Measurements from ENCODE around the gene SSRP1.

The SSRP1 gene

DNA sequence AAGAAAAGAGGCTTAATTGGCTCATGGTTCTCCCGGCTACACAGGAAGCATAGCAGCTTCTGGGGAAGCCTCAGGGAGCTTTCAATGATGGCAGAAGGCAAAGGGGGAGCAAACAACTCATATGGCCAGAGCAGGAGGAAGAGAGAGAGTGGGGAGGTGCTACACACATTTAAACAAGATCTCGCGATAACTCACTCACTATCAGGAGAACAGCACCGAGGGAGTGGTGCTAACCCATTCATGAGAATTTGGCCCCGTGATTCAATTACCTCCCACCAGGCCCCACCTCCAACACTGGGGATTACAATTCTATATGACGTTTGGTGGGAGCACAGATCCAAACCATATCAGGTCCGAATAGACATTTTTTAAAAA, 57.0 kb downstream of the SSRP1 start:
- H3K4me3 ChIP-seq (ENCODE audit: low read depth, low read length): no peak overlapping the region
- DNase-seq (ENCODE audit: low read depth): no peak
- TF ChIP-seq POLR2A (IDR thresholded peaks at IDR 0.05; ENCODE audit: extremely low read depth, insufficient read length) (no peak), MYC (IDR thresholded peaks at IDR 0.05; ENCODE audit: low read depth, low read length) (no peak)
- TF ChIP-seq, protein P1, sequence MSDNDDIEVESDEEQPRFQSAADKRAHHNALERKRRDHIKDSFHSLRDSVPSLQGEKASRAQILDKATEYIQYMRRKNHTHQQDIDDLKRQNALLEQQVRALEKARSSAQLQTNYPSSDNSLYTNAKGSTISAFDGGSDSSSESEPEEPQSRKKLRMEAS (IDR thresholded peaks at IDR 0.05; ENCODE audit: low read depth, low read length): no peak
- TF ChIP-seq, protein P2, sequence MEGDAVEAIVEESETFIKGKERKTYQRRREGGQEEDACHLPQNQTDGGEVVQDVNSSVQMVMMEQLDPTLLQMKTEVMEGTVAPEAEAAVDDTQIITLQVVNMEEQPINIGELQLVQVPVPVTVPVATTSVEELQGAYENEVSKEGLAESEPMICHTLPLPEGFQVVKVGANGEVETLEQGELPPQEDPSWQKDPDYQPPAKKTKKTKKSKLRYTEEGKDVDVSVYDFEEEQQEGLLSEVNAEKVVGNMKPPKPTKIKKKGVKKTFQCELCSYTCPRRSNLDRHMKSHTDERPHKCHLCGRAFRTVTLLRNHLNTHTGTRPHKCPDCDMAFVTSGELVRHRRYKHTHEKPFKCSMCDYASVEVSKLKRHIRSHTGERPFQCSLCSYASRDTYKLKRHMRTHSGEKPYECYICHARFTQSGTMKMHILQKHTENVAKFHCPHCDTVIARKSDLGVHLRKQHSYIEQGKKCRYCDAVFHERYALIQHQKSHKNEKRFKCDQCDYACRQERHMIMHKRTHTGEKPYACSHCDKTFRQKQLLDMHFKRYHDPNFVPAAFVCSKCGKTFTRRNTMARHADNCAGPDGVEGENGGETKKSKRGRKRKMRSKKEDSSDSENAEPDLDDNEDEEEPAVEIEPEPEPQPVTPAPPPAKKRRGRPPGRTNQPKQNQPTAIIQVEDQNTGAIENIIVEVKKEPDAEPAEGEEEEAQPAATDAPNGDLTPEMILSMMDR (IDR thresholded peaks at IDR 0.05; ENCODE audit: low read depth, low read length): no peak

DNA sequence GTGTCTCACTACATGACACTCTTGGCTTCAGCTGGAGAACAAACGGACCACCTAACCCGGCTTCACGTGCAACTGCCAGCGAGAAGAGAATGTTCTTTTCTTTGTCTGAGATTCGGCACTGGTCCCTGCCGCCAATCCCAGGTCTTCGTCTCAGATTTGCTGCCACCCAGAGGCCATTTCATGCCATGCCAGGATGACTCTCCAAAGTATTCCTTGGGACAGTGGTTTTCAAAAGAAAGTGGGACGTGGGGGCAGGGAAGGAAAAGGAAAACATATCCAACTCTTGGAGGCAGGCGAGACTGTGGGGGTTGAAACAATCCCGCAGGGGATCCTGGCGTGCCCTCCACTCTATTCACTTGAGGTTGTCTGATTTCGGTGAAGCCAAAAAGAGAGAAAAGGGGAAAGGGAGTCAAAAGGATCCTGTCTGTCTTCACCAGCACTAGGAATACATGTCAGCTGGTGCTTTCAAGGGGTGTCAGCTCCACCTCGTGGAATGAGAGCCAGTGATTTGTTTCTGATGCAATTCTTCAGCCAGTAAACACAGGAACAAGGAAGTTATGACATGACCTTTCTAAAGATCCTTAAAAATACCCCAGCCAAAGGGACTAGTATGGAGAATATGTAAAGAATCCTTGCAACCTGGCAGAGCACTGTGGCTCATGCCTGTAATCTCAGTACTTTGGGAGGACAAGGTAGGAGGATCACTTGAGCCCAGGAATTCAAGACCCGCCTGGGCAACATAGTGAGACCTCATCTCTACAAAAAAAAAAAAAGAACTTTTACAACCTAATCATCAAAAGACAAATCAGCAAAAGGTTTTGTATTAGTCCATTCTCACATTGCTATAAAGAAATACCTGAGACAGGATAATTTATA, 57.6 kb downstream of the SSRP1 start:
- no peak overlapping the region for H3K4me3 ChIP-seq (ENCODE audit: low read depth, low read length)
- TF ChIP-seq MYC (IDR thresholded peaks at IDR 0.05; ENCODE audit: low read depth, low read length): no peak
- TF ChIP-seq, protein P2 (IDR thresholded peaks at IDR 0.05; ENCODE audit: low read depth, low read length): peak; percentile 98
- DNase-seq (ENCODE audit: low read depth): peak; percentile 50

DNA sequence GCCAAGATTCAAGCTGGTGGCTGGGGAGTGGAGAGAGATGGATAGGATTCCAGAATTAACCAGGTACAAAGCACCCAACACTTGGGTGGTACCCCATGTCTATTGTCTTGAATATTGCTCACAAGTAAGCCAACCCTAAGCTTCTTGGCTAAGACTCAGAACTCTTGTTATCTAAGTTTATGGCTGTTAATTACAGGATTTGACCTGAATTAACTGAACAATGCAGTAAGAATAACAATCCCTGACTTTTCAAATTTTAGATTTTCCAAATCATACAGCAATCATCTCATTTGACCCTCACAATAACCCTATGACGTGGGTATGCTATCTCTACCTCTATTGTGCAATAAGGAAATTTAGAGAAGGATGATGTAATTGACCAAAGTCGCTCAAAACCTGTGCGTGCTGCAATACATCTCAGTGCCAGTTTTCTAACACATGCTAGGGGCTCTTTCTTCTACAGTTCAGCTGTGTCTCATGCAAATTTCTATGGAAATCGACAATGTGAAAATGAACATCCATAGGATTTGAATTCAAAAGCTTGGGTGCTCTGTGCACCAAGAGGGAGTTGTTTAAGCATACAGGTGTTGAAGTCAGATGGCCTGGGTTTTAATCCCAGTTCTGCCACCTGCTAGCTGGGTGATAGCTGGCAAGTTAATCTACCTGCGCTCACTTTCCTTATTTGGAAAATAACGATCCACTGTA, 58.6 kb downstream of the SSRP1 start:
- DNase-seq (ENCODE audit: low read depth): peak; percentile 43
- TF ChIP-seq POLR2A (IDR thresholded peaks at IDR 0.05; ENCODE audit: extremely low read depth, insufficient read length): no peak
- TF ChIP-seq, protein P2 (IDR thresholded peaks at IDR 0.05; ENCODE audit: low read depth, low read length): no peak
- TF ChIP-seq, protein P1 (IDR thresholded peaks at IDR 0.05; ENCODE audit: low read depth, low read length): no peak
- no peak for TF ChIP-seq MYC (IDR thresholded peaks at IDR 0.05; ENCODE audit: low read depth, low read length)
- no peak overlapping the region for H3K4me3 ChIP-seq (ENCODE audit: low read depth, low read length)

DNA sequence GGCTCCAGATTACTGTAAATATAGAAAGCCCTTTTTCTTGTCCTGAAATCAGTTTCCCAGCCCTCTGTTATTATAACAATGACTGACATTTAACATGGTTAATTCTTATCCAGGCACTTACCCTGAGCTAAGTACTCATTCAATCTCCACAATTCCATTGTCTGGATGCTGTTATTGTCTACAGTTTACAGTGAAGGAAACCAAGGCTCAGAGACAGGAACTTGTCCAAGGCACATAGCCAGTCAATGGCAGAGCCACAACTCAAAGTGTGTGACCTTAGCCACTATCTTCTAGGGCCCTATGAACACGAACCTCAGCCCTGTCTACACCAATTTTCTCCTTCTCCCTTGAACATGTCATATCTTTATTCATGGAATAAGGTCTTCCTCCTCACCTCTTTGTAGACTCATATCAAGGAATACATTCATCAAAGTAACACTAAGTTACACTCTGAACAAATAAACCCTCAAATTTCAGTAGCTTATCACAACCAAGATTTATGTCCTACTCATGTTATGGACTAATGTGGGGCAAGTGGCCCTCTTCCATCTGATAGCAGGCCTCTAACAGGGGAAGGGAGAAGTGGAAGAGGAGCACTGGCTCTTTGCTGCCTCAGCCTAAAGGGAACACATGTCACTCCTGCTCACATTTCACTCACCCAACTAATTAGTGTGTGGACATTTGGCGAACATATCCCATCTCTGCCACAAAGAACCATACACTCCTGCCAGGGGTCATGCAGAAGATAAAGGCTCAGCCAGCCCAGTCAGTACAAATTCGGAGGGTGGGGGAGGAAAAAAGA, 59.3 kb downstream of the SSRP1 start:
- H3K4me3 ChIP-seq (ENCODE audit: low read depth, low read length): no peak overlapping the region
- TF ChIP-seq, protein P2 (IDR thresholded peaks at IDR 0.05; ENCODE audit: low read depth, low read length): no peak
- TF ChIP-seq MYC (IDR thresholded peaks at IDR 0.05; ENCODE audit: low read depth, low read length): no peak
- TF ChIP-seq, protein P1 (IDR thresholded peaks at IDR 0.05; ENCODE audit: low read depth, low read length): no peak
- DNase-seq (ENCODE audit: low read depth): no peak

Data from NB4 (cell line).